ENCODE results near the gene ABCB8.
A peak's percentile ranks its signal among the peaks of the same experiment; 100 is the strongest.

The ABCB8 gene

GRCh38 chr7:151028131-151028947 is at the start of gene ABCB8:
ABCB8 (plus strand) TSS chr7:151028450; CDS start chr7:151028516, 66 bp downstream.
- DNase-seq (ENCODE audit: low spot score), result peak; percentile 100

GRCh38 chr7:150979713-150980390 is 48.4 kb upstream of the ABCB8 start:
- no peak for DNase-seq (ENCODE audit: low spot score)

GRCh38 chr7:150980663-150981062 is 47.6 kb upstream of the ABCB8 start:
- DNase-seq (ENCODE audit: low spot score), result no peak

GRCh38 chr7:150981644-150982043 is 46.6 kb upstream of the ABCB8 start:
- no peak for DNase-seq (ENCODE audit: low spot score)

- DNase-seq (ENCODE audit: low spot score), result no peak
Observed at GRCh38 chr7:150982351-150982750, 45.9 kb upstream of the ABCB8 start.

- peak; percentile 58 for DNase-seq (ENCODE audit: low spot score)
Observed at GRCh38 chr7:150983893-150984368, 44.3 kb upstream of the ABCB8 start.

DNA sequence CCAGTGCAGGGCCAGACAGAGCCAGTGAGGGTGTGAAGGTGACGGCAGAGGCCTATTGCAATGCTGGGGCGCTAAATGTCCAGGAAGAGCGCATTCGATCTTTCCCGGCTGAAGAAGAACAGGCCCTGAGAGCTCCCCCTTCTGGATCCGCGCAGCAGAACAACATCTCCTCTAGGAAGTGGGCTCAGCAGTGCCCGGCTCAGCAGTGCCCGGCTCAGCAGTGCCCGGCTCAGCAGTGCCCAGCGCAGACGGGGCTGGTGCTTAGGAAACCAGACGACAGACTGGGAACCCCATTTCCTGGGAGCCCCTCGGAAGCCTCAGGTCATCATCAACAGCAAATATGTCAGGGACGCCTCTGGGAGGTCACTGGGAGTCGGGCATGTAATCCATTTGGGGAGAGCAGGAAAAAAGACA is 42.1 kb upstream of the ABCB8 start:
- peak; percentile 60 for DNase-seq (ENCODE audit: low spot score)

- no peak for DNase-seq (ENCODE audit: low spot score)
Observed at GRCh38 chr7:150986556-150986955, 41.7 kb upstream of the ABCB8 start.

DNA sequence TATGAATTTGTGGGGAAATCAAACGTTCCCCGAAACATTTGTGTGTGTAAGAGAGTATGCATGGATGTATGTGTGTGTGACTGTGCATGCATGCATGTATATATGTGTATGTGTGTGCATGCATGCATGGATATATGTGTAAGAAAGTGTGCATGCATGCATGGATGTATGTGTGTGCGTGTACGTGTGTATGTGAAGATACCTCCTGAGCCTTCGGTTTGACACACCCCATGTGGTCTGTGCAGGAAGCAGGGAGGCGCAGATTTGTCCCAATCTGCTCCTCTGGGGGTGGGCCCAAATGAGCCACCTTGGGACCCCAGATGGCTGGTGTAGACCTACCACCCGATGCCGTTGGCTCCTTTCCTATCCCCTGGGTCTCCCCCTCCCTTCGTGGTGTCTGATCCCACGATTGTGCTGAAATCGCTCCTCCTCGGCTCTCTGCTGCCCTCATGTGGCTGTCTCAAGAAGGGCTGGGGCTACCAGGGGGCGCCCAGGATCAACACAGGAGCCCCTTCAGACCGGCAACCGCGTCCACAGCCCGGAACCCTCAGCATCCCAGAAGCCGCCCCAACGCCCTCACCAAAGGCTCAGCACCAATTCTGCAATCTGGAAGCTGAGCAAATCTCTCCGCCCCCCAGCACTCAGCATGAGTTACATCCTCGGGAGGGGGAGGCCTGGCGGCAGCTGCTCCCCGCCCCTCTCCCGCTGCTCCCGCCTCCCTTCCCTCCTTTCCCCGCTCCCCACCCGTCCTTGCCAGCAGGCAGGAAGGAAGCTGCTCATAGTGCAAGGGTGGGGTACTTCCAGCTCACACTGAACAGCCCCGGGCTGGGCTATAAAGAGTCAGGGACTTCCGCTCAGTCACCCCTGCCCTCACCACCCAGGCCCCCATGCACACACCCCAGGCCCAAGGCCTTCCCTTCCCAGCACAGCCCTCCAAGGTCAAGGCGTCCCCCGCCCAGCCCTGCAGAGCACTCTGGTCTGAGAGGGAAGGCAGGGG is 39.7 kb upstream of the ABCB8 start:
- DNase-seq (ENCODE audit: low spot score), result peak; percentile 69

DNA sequence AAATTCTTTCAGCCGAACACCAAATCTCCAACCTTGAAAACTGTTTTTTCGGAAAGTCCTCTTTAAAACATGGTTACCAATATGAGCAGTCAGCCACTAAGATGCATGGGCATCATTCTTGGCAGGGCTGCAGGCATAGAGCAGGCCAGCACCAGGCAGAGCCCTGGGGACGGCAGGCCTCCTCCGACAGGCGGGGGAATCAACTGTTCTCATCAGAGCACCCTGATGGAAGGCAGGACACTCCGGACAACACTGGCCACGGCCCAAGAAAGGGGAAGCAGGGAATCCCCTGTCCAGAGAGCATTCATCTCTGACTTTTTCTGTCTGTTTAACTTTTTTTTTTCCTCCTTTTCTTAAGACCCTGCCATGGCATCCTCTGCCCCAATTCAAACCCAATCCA is 38.8 kb upstream of the ABCB8 start:
- no peak for DNase-seq (ENCODE audit: low spot score)

DNA sequence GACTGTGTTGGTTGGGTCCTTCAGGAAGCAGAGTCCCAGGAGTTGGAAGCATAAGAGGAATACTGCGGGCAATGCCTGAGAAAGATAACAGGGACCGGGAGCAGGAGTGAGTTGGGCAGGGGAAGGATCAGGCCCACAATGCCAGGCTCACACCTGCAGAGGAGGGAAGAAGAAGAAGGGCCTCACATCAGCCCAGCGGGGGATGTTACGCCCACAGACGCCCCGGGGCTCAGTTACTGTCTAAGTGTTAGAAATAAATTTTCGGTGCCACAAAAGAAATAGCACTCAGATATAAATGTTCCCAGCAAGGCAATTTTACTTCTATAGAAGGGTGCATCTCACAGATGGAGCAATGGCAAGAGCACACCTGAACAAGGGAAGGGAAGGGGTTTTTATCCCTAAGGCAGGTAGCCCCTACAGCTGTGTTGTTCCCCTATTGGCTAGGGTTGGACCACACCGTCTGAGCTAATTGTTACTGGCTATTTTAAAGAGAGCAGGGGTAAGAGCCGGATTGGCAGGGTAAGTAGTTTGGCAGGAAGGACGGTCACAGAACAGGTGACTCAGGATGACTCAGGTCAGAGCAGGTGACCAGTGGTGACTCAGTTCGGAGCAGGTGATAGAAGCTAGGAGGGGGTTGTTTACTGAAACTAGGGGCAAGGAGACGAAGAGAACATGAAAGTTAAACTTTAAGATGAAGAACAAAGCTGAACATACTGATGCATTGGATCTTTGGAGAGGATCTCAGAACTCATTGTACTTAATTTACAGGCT is 37.6 kb upstream of the ABCB8 start, which contains the start of gene NOS3:
Gene NOS3 (plus strand): TSS at position 602 of the 771 bp plus-strand sequence. CDS start 2,787 bp downstream, outside the sequence.
- no peak for DNase-seq (ENCODE audit: low spot score)

GRCh38 chr7:150992051-150992640 is 36.1 kb upstream of the ABCB8 start:
- DNase-seq (ENCODE audit: low spot score), result no peak

DNA sequence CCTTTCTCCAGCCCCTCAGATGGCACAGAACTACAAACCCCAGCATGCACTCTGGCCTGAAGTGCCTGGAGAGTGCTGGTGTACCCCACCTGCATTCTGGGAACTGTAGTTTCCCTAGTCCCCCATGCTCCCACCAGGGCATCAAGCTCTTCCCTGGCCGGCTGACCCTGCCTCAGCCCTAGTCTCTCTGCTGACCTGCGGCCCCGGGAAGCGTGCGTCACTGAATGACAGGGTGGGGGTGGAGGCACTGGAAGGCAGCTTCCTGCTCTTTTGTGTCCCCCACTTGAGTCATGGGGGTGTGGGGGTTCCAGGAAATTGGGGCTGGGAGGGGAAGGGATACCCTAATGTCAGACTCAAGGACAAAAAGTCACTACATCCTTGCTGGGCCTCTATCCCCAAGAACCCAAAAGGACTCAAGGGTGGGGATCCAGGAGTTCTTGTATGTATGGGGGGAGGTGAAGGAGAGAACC is 35.4 kb upstream of the ABCB8 start:
- no peak for DNase-seq (ENCODE audit: low spot score)

DNA sequence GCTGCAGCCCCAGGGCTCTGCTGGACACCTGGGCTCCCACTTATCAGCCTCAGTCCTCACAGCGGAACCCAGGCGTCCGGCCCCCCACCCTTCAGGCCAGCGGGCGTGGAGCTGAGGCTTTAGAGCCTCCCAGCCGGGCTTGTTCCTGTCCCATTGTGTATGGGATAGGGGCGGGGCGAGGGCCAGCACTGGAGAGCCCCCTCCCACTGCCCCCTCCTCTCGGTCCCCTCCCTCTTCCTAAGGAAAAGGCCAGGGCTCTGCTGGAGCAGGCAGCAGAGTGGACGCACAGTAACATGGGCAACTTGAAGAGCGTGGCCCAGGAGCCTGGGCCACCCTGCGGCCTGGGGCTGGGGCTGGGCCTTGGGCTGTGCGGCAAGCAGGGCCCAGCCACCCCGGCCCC is 34.7 kb upstream of the ABCB8 start:
- DNase-seq (ENCODE audit: low spot score), result no peak

- no peak for DNase-seq (ENCODE audit: low spot score)
Observed at GRCh38 chr7:150994141-150994837, 34.0 kb upstream of the ABCB8 start.

GRCh38 chr7:150994838-150995510 is 33.3 kb upstream of the ABCB8 start:
- no peak for DNase-seq (ENCODE audit: low spot score)

- no peak for DNase-seq (ENCODE audit: low spot score)
Observed at GRCh38 chr7:150996376-150997074, 31.7 kb upstream of the ABCB8 start.

- no peak for DNase-seq (ENCODE audit: low spot score)
Observed at GRCh38 chr7:150997075-150997511, 31.2 kb upstream of the ABCB8 start.

DNA sequence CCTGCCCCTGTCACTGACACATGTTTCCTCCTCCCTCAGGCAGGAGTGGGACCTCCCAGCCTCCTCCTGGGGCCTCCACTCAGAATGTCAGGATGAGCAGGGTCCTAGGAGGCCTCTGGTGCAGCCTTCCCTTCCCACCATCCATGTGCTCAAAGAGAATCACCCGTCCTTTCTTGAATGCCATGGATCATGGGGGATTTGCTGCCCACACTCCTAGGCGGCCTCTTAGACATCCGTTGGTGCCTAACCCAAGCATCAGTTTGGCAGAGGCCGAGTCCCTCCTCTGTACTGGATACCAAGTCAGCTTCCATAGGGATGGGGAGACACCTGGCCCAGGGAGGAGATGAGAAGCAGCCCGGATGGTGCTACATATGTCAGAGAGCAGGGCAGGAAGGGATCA is 30.4 kb upstream of the ABCB8 start:
- DNase-seq (ENCODE audit: low spot score), result no peak
